Activated CD4-positive, alpha-beta T cell treated with anti-CD3 and anti-CD28 coated beads for 36 hours (primary cell): ENCODE measurements around the gene ZNF184. TPM values are rescaled to one million over a fixed set of nuclear protein-coding genes. Genes with fewer than 3 reads are reported as not detected.

ENCODE experiments used
- ATAC-seq: fragments of 200-7000 bp; cut with Tn5 transposase; one replicate; pipeline ENCODE4 v1.10.0; 2021; ENCODE audit warnings: mild to moderate bottlenecking, moderate library complexity
- CTCF ChIA-PET: fragments of 350-600 bp; sonication (Branson Sonifier 250); formaldehyde crosslinking; loops from one replicate; lab custom pipeline; 2021; ENCODE audit warnings: antibody characterized with exemption; lab: Charles Lee
- POLR2A ChIA-PET: fragments of 350-600 bp; sonication (Branson Sonifier 250); formaldehyde crosslinking; loops from one replicate; lab custom pipeline; 2021; ENCODE audit warnings: antibody characterized with exemption, inconsistent platforms; lab: Charles Lee
- DNase-seq: peaks from one replicate; pipeline ENCODE4 v3.0.0-alpha.2; 2020
- H3K27ac Mint-ChIP-seq: one replicate; pipeline ENCODE4 v1.8.0; 2021; ENCODE audit warnings: mixed read lengths
- H3K27me3 Mint-ChIP-seq: one replicate; pipeline ENCODE4 v1.8.0; 2021; ENCODE audit warnings: mixed read lengths
- H3K36me3 Mint-ChIP-seq: one replicate; pipeline ENCODE4 v1.8.0; 2021; ENCODE audit warnings: low read depth, mixed read lengths
- H3K4me1 Mint-ChIP-seq: one replicate; pipeline ENCODE4 v1.8.0; 2021; ENCODE audit warnings: mixed read lengths
- H3K4me3 Mint-ChIP-seq: one replicate; pipeline ENCODE4 v1.8.0; 2021; ENCODE audit warnings: mild to moderate bottlenecking, moderate library complexity, mixed read lengths
- H3K9me3 Mint-ChIP-seq: one replicate; pipeline ENCODE4 v1.8.0; 2021; ENCODE audit warnings: low read depth, mixed read lengths
- intact Hi-C, 2 experiments: fragments of 100-400 bp; cut with DNase I in 1 of 2; cut with micrococcal nuclease in 1 of 2; formaldehyde crosslinking; loops; one replicate each; pipeline versions ENCODE4 v1.14.2 to v1.15.1; 2022 to 2024; cut with DNase I, micrococcal nuclease
- total RNA-seq, 2 experiments: library from RNA; stranded (reverse); gene quantifications; one replicate each; pipeline ENCODE4 v1.2.3, GENCODE V29; 2021

ZNF184 gene
- total RNA-seq, 2 experiments from 2014 or later, result 11.8 to 14.5 TPM

DNA sequence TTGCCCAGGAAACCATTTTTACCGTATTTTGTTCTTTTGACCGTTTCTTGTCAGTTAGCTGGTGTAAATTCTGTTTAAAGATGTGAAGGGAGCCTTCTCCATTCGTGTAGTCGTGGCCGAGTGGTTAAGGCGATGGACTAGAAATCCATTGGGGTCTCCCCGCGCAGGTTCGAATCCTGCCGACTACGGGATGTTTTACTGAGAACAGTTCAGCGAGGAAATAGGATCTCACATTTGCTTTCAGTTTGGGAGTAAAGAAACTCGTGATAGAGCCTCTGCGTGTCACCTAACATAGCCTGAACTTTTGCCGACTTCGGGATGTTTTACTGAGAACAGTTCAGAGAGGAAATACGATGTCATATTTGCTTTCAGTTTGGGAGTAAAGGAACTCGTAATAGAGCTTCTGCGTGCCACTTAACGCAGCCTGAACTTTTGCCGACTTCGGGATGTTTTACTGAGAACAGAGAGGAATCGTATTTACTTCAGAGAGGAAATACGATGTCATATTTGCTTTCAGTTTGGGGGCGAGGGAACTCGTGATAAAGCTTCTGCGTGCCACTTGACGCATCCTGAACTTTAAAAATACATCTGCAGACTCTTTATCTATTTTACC, 5.9 kb upstream of the ZNF184 start:
- H3K36me3 Mint-ChIP-seq, result no peaks in the 10 kb centered on the region
- H3K4me3 Mint-ChIP-seq, result no peak overlapping the region
- H3K27me3 Mint-ChIP-seq, result no peaks in the 10 kb centered on the region
- CTCF ChIA-PET, result interaction anchor here (0.9 to 1.9 kb wide), 3 partner anchors 23 to 302 kb away, joined by 3 to 9 read pairs (median 4); no protein-coding TSS in a partner anchor
- no peaks in the 10 kb centered on the region for H3K9me3 Mint-ChIP-seq
- no peak overlapping the region for H3K27ac Mint-ChIP-seq
- ATAC-seq, result peak; percentile 79
- peaks cover 6% of the 10 kb centered on the region for H3K4me1 Mint-ChIP-seq
- intact Hi-C loops, result loop anchor here (1.0 to 10.0 kb wide), 18 partner anchors 16 to 1463 kb away; partner anchors contain the start of genes ABT1 (in 1 of the 2), HMGN4 (in 1 of the 2) and POM121L2 (in 1 of the 2)
- peak; percentile 93 for DNase-seq
- POLR2A ChIA-PET, result interaction anchor here (0.6 to 1.4 kb wide), 8 partner anchors 24 to 415 kb away, joined by 3 to 13 read pairs (median 4); a partner anchor contains a TSS

GRCh38 chr6:27478141-27478705, 5.3 kb upstream of the ZNF184 start:
- ATAC-seq, result peak; percentile 10

DNA sequence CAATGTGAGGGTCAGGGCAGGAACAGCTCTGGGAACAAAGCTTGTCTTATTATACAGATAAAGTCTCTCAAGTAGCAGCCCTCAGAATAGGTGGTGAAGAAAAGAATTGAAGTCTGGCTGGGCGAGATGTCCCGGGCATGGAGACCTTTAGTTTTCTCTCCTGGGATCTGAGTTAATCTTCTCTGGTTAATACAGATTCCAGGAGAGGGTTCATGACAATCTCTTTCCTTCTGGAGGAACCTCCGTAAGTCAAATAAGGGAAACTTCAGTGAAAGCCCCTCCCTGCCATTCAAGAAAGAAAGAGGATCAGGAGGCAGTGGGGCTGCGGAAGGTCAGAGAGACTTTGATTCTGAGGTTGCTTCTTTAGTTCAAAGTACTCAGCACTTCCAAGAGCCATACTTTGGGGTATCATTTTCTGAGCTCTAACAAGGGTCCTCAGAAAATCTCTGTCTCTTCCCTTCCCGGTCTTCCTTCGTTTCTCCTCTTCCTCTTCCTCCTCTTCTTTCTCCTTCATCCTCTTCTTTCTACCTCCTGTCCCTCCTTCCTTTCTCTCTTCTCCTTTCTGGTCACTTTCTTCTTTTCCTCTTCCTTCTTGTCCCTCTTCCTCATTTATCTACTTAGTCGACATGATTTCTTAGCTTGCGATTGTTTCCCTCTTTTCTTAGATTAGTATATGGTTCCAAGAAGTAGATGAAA, 4.6 kb upstream of the ZNF184 start:
- CTCF ChIA-PET, result no interaction called here
- no peak overlapping the region for H3K4me3 Mint-ChIP-seq
- H3K36me3 Mint-ChIP-seq, result no peaks in the 10 kb centered on the region
- H3K9me3 Mint-ChIP-seq, result no peaks in the 10 kb centered on the region
- H3K4me1 Mint-ChIP-seq, result peaks cover 6% of the 10 kb centered on the region
- H3K27me3 Mint-ChIP-seq, result no peaks in the 10 kb centered on the region
- DNase-seq, result no peak
- H3K27ac Mint-ChIP-seq, result no peak overlapping the region
- POLR2A ChIA-PET, result no interaction called here
- no peak for ATAC-seq
- intact Hi-C loops, result loop anchor here (1.0 to 10.0 kb wide), 12 partner anchors 165 to 1465 kb away; partner anchors contain the start of genes ABT1 (in 1 of the 2), HMGN4 (in 1 of the 2) and POM121L2 (in 1 of the 2)

More at GRCh38 chr6:27478141-27478705, 5.3 kb upstream of the ZNF184 start:
- ChIA-PET POLR2A (interaction anchor here (0.7 to 1.3 kb wide), 3 partner anchors 345 to 386 kb away, joined by 3 to 5 read pairs (median 4); a partner anchor contains a TSS), CTCF (interaction anchor here (1.9 kb wide), 1 partner anchor 301 kb away, joined by 9 read pairs; no protein-coding TSS in a partner anchor)
- no peaks in the 10 kb centered on the region for H3K9me3 Mint-ChIP-seq
- no peaks in the 10 kb centered on the region for H3K27me3 Mint-ChIP-seq
- intact Hi-C loops, result loop anchor here (1.0 to 10.0 kb wide), 12 partner anchors 166 to 1464 kb away; partner anchors contain the start of genes ABT1 (in 1 of the 2), HMGN4 (in 1 of the 2) and POM121L2 (in 1 of the 2)
- no peak overlapping the region for H3K27ac Mint-ChIP-seq
- H3K4me1 Mint-ChIP-seq, result peaks cover 6% of the 10 kb centered on the region
- no peak overlapping the region for H3K4me3 Mint-ChIP-seq
- H3K36me3 Mint-ChIP-seq, result no peaks in the 10 kb centered on the region
- peak; percentile 14 for DNase-seq

DNA sequence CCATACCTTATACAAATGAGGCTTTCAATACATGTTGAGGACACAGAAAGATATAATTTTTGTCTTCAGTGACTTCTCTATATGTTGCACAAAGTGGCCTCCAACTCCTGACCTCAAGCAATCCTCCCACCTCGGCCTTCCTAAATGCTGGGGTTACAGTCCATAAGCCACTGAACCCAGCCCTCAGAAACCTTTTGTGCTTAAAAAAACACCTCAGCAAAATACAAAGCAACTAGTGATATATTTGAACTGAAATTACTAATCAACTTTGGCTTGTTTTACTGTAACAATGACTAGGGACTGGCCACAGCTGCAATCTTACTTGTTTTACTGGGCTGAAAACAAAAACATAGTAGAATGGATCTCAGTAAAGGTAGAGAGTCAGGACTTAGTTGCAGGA, 3.2 kb upstream of the ZNF184 start:
- Mint-ChIP-seq H3K4me3 (no peak overlapping the region), H3K27me3 (no peaks in the 10 kb centered on the region), H3K36me3 (peaks cover 10% of the 10 kb centered on the region), H3K4me1 (peaks cover 16% of the 10 kb centered on the region), H3K27ac (no peak overlapping the region), H3K9me3 (no peaks in the 10 kb centered on the region)
- CTCF ChIA-PET, result interaction anchor here (0.8 kb wide), 1 partner anchor 212 kb away, joined by 3 read pairs; no protein-coding TSS in a partner anchor
- ATAC-seq, result no peak
- no peak for DNase-seq
- POLR2A ChIA-PET, result no interaction called here
- intact Hi-C loops, result loop anchor here (5.0 to 10.0 kb wide), 8 partner anchors 164 to 1466 kb away; partner anchors contain the start of genes ABT1 (in 1 of the 2), HMGN4 (in 1 of the 2) and POM121L2 (in 1 of the 2)

DNA sequence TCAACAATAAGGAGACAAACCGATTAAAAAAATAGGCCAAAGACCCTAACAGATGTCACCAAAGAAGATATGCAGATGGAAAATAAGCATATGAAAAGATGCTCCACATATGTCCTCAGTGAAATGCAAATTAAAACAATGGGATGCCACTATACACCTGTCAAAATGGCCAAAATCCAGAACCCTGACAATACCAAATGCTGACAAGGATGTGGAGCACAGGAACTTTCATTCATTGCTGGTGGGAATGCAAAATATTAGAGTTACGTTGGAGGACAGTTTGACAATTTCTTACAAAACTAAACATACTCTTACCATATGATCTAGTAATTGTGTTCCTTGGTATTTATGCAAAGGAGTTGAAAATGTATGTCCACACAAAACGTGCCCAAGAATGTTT, 1.8 kb upstream of the ZNF184 start:
- no peak for DNase-seq
- peaks cover 27% of the 10 kb centered on the region for H3K4me1 Mint-ChIP-seq
- CTCF ChIA-PET, result no interaction called here
- intact Hi-C loops, result loop anchor here (5.0 to 10.0 kb wide), 9 partner anchors 162 to 1468 kb away; partner anchors contain the start of genes ABT1 (in 1 of the 2), HMGN4 (in 1 of the 2) and POM121L2 (in 1 of the 2)
- no peaks in the 10 kb centered on the region for H3K9me3 Mint-ChIP-seq
- no peak overlapping the region for H3K4me3 Mint-ChIP-seq
- ATAC-seq, result no peak
- no peaks in the 10 kb centered on the region for H3K27me3 Mint-ChIP-seq
- POLR2A ChIA-PET, result no interaction called here
- H3K36me3 Mint-ChIP-seq, result peaks cover 20% of the 10 kb centered on the region
- no peak overlapping the region for H3K27ac Mint-ChIP-seq

DNA sequence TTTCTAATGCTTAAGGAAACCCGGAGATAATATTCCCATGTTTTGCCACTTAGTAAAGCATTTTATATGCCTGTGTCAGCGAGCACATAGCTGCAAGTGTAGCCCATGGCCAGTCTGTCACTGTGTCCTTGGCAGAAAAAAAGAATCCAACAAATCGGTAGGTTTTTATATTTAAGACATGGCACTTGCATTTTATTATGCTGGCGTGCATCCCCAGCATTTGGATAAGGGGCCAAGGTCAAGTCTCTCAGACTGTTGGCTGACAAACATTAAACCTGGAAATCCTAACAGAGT, 1.2 kb upstream of the ZNF184 start:
- intact Hi-C loops, result loop anchor here (5.0 to 10.0 kb wide), 6 partner anchors 211 to 1189 kb away; partner anchors contain the start of gene HMGN4 (in 1 of the 2)
- Mint-ChIP-seq H3K27ac (no peak overlapping the region), H3K9me3 (no peaks in the 10 kb centered on the region), H3K27me3 (no peaks in the 10 kb centered on the region), H3K4me1 (peaks cover 31% of the 10 kb centered on the region), H3K4me3 (peak overlapping the region; percentile 84), H3K36me3 (peaks cover 25% of the 10 kb centered on the region)
- ChIA-PET CTCF (no interaction called here), POLR2A (interaction anchor here (0.7 kb wide), 1 partner anchor 86 kb away, joined by 3 read pairs; the partner anchor contains the start of gene ZNF391)
- DNase-seq (no peak), ATAC-seq (no peak)

DNA sequence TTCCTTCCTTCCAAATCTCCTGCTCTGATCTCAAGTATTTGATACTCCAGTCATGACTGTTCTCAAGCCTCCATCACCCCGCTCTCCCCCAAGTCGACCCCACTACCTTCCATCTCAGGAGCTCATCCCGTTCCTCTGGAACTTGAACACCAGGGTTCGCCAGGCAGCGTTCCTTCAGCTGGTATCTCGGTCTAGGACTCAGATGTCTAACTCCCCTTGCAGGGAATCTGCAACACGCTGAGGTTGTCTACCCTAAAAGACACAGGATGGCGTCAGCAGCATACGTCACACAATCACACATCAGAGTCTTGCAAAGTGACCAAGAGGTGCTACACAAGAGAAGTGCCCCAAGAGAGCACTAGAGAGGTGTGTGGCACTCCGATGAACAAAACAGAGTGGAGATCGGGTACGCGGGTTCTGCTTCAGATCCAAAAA, 706 bp downstream of the ZNF184 start:
- CTCF ChIA-PET, result interaction anchor here (0.6 to 2.4 kb wide), 5 partner anchors 24 to 1349 kb away, joined by 3 to 11 read pairs (median 4); a partner anchor contains a TSS
- intact Hi-C loops, result loop anchor here (1.0 to 10.0 kb wide), 8 partner anchors 84 to 1187 kb away; partner anchors contain the start of genes HMGN4 (in 1 of the 2) and ZNF391 (in 1 of the 2)

GRCh38 chr6:27471365-27472115, 1.4 kb downstream of the ZNF184 start:
- intact Hi-C loops, result loop anchor here (1.0 to 10.0 kb wide), 8 partner anchors 83 to 1187 kb away; partner anchors contain the start of genes HMGN4 (in 1 of the 2) and ZNF391 (in 1 of the 2)
- CTCF ChIA-PET, result interaction anchor here (0.6 to 2.4 kb wide), 3 partner anchors 47 to 1276 kb away, joined by 3 to 11 read pairs (median 4); no protein-coding TSS in a partner anchor
- peaks cover 51% of the 10 kb centered on the region for H3K36me3 Mint-ChIP-seq
- DNase-seq (no peak), ATAC-seq (no peak)
- no peaks in the 10 kb centered on the region for H3K27me3 Mint-ChIP-seq
- POLR2A ChIA-PET, result interaction anchor here (0.9 kb wide), 1 partner anchor 864 kb away, joined by 3 read pairs; the partner anchor contains the start of gene ZSCAN31
- peaks cover 46% of the 10 kb centered on the region for H3K4me1 Mint-ChIP-seq
- H3K27ac Mint-ChIP-seq, result peak overlapping the region; percentile 97
- H3K4me3 Mint-ChIP-seq, result peak overlapping the region; percentile 84
- H3K9me3 Mint-ChIP-seq, result no peaks in the 10 kb centered on the region

More for the DNA sequence above, 706 bp downstream of the ZNF184 start:
- ATAC-seq (peak; percentile 65), DNase-seq (peak; percentile 87)
- Mint-ChIP-seq H3K4me1 (peaks cover 46% of the 10 kb centered on the region), H3K36me3 (peaks cover 44% of the 10 kb centered on the region), H3K4me3 (peak overlapping the region; percentile 84), H3K27ac (peak overlapping the region; percentile 97), H3K27me3 (no peaks in the 10 kb centered on the region), H3K9me3 (no peaks in the 10 kb centered on the region)
- POLR2A ChIA-PET, result interaction anchor here (0.9 kb wide), 1 partner anchor 864 kb away, joined by 3 read pairs; the partner anchor contains the start of gene ZSCAN31

DNA sequence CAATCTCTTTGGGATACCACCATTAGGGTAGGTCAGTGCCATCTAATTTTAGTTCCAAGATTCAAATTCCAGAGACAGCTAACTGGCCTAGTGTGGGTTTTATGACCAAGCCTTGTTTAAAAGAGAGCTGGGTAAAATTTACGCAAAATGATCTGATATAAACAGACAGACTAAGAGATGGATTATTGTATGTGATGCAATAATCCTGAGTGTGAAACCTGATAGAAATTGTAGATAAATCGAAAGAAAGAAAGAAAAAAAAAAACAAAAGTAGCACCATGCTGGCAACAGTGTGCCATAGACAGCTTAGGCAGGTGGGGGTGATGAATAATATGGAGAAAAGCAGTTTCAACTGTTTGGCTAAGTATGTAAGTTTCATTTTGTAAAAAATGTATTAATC, 2.9 kb downstream of the ZNF184 start:
- peak overlapping the region; percentile 30 for H3K4me3 Mint-ChIP-seq
- peaks cover 2% of the 10 kb centered on the region for H3K9me3 Mint-ChIP-seq
- no peaks in the 10 kb centered on the region for H3K27me3 Mint-ChIP-seq
- CTCF ChIA-PET, result interaction anchor here (0.6 to 1.2 kb wide), 2 partner anchors 13 to 341 kb away, joined by 3 to 4 read pairs; no protein-coding TSS in a partner anchor
- no peak for ATAC-seq
- no peak for DNase-seq
- peaks cover 53% of the 10 kb centered on the region for H3K4me1 Mint-ChIP-seq
- peak overlapping the region; percentile 53 for H3K27ac Mint-ChIP-seq
- POLR2A ChIA-PET, result no interaction called here
- intact Hi-C loops, result loop anchor here (5.0 to 10.0 kb wide), 6 partner anchors 215 to 1185 kb away; partner anchors contain the start of gene HMGN4 (in 1 of the 2)
- peaks cover 61% of the 10 kb centered on the region for H3K36me3 Mint-ChIP-seq

GRCh38 chr6:27468334-27468733, 4.6 kb downstream of the ZNF184 start:
- ATAC-seq (no peak), DNase-seq (no peak)
- ChIA-PET POLR2A (no interaction called here), CTCF (no interaction called here)
- no peak overlapping the region for H3K27ac Mint-ChIP-seq
- H3K9me3 Mint-ChIP-seq, result peaks cover 2% of the 10 kb centered on the region
- no peaks in the 10 kb centered on the region for H3K27me3 Mint-ChIP-seq
- intact Hi-C loops, result no loop called here
- H3K36me3 Mint-ChIP-seq, result peaks cover 73% of the 10 kb centered on the region
- H3K4me3 Mint-ChIP-seq, result no peak overlapping the region
- H3K4me1 Mint-ChIP-seq, result peaks cover 55% of the 10 kb centered on the region
